ENCODE data around the gene BARX2.

The BARX2 gene

DNA sequence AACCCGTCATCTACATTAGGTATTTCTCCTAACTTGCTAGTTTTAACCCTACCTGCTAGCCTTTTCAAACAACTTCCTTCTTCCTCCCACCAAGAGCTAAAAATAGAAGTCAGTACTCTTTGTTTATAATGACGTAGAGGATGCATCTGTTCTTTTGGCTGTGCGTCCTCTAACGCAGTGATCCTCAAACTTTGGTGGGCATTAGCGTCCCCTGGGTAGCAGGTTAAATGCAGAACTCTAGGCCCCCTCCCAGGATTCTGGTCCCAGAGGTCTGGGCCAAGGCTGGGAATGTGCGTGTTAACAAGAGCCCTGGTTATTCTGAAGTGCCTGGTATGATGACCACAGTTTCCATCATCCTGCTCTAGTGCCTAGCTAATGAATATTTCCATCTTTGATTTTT, 67.6 kb downstream of the BARX2 start:
- no peak for DNase-seq

DNA sequence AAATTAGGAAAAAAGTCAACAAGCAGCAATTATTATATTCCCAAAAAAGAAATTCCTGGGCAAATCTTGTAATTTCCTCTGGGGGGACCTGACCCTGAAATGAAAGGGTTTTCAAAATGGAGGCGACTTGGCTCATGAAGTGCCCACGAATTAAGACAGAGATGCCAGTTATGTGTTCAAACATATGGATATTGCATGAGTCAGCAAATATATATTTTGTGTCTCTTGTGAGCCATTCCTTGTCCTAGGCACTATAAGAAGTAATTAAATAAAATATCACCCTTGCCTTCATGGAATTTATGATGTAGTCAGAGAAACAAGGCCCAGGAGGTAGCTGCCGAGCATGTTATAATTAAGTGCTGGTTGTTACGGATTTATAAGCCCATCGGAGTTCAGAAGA, 68.6 kb downstream of the BARX2 start:
- no peak for DNase-seq

DNA sequence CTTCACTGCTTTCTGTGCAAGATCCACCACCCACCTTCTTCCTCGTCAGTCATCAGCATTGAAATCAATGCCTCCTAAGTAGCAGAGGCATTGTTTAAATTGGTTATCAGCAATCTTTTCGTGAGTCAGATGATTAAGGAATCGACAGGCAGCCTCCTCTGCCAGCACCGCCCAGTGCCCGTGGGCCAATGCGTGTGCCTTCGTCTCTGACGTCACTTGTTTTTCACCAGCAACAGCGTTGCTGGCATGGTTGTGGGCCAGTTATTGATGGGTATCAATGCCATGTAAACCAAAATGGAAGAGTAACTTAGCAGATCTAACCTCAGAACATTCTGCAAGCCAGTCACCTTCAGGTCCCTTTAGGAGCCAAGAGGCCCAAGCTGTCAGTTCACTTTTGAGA, 69.6 kb downstream of the BARX2 start:
- no peak for DNase-seq

DNA sequence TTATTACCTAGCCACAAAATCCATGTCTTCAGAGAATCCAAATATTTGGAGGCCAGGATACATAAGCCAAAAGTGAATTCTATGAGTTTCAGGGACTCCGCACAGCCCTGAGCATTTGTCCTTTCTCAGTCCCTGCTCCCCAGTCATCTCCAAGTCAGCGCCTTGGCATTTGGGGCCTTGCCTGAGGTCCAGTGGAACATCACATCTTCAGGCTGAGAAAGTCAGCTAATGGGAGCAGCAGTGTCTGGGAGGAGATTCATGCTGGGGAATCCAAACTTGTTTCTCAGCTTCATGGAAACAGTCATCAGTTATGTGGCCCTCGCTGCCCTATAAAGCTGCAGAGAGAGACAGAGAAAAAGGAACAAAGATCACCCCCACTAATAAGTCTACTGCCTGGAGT, 70.9 kb downstream of the BARX2 start:
- DNase-seq, result no peak

DNA sequence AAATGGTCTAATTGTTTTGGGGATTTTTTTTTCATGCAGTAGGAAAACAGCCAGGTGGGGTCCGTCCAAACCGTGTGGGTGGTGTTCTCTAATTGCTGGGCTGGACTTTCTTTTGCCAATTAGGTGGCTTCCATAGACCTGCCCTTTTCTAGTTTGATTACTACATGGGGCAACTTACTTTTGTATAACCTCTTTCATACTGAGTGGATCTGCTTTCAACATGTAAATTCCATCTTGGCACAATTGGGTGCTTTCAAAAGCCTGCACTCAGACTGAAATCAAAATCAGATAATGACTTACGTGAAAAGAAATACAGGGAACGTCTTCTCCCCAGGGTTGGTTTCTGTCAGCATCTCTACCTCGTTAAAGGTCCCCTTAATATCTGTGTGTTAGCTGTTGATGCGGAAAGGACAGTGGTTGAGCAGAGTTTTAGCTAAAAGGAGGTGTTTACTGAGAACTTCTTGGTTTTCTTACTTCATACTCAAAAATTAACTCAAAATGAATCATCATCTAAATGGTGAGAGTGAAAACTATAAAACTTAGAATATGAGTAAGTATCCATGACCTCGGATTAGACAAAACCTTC, 72.1 kb downstream of the BARX2 start:
- no peak for DNase-seq

DNA sequence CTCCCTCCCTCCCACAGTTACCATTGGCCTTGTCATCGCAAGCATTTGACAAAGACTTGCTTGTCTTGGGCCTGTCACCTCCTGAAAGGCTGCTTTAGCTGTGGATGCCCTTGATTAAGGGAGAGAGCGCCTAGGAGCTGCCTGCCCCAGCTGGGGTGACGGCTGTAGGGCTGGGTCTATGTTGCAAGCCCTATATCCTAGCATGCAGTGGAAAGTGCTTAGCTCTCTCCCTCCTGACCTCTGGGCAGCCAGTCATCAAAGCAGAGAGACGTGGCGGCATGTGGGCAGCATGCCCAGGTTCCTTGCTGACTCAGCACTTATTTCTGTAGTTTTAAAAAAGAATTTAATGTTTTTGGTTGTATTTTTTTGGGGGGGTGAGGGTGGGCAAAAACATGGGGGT, 75.9 kb downstream of the BARX2 start:
- DNase-seq, result no peak

DNA sequence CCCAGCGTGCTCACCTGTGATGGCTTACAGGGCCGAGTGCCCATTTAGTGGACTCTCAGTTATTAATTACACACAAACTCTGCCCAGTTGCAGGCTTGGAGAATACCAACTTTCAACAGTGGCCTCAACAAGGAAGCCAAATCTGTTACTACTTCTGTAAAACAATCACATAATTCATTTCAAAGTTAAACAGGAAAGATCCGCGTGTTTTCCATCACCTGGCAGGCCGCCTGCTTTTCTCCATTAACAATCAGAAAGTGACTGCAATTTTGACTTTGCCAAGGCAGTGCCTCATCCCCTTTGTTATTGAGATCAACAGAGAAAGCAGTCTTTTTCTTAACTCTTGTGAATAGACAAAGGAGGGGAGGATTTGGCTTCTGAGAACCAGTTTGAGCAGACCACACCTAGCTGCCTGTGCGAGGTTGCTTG, 77.7 kb downstream of the BARX2 start:
- no peak for DNase-seq

DNA sequence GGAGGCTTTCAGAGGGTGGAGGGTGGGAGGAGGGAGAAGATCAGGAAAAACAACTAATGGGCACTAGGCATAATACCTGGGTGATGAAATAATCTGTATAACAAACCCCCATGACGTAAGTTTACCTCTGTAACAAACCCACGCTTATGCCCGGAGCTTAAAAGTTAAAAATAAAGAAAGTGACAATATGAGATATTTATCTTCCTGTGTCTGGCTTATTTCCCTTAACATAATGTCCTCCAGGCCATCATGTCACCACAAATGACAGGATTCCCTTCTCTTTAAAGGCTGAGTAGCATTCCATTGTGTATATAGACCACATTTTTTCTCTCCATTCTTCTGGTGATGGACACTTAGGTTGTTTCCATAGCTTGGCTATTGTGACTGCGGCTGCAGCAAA, 79.5 kb downstream of the BARX2 start:
- no peak for DNase-seq

DNA sequence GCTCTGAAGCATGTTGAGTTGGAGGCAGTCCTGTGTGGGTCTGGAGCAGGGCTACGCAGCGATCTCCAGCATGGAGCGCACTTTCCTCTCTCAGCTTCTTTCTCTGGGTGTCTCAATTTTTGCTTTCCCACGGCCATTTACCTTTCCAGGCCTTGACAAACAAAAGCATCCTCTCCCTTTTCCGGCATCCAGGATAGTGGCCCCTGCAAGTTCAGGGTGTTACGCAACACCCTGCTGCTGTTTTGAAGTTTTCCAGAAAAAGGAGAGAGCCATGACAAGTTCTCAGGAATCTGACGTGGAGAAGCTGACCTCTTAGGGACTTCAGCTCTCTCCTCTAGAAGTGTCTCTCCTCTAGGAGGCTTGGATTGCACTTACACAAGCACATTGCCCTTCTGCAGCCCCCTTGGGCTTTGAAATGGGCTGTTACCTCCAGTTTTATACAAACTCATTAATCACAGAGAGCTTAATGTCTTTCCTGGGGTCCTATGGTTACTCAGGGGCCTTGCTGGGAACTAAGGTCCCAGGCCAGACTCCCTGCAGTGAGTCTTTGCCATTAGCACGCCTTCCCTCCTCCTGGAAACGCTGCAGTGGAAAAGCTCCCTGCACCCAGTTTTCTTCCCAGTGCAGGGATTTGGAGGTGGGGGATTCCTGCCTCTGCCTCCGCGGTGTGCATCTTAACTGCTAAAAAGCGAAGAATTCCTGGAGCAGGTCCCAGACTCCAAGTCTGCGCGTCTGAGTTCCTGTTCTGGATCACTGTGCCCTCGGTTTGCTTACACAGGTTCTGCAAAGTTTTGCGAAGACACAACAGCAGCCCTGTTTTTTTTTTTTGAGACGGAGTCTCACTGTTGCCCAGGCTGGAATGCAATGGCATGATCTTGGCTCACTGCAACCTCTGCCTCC, 80.4 kb downstream of the BARX2 start:
- DNase-seq, result no peak

DNA sequence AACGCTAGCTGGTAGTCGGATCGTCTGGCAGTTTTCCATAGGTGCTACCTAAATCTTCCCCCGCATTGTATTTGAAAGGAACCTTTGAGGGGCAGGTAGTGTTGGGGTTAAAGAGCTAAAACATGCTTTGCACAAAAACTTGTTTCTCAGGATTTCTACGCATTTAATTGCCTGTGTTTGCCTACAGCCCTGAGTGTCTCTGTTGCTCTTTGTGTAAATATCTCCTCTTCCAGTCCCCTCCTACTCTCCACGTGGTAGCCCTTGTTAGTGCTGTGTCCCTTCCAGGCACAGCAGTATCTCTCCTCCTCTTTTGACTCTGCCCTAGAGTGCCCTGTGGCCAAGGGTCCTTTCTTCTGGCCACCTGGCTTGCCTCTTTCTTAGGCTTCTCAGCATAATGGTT, 81.7 kb downstream of the BARX2 start:
- no peak for DNase-seq

DNA sequence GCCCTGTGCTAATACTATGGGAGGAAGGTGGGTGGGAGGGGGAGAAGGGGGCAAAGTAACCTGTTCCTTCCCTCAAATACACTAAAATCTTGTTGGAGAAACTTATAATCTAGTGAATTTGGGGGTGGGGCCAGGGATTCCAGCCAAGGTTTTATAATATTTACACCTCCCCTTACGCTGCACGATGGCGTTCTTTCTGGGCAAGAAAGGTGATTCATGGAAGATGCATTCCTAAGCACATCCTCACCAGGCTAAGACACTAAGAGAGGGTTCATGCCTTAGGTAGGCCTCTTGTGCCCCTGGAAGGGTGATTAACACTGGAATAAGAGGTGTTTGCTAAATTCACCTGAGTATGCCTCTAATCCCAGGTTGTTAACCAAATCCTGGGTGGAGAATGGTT, 82.6 kb downstream of the BARX2 start:
- no peak for DNase-seq

DNA sequence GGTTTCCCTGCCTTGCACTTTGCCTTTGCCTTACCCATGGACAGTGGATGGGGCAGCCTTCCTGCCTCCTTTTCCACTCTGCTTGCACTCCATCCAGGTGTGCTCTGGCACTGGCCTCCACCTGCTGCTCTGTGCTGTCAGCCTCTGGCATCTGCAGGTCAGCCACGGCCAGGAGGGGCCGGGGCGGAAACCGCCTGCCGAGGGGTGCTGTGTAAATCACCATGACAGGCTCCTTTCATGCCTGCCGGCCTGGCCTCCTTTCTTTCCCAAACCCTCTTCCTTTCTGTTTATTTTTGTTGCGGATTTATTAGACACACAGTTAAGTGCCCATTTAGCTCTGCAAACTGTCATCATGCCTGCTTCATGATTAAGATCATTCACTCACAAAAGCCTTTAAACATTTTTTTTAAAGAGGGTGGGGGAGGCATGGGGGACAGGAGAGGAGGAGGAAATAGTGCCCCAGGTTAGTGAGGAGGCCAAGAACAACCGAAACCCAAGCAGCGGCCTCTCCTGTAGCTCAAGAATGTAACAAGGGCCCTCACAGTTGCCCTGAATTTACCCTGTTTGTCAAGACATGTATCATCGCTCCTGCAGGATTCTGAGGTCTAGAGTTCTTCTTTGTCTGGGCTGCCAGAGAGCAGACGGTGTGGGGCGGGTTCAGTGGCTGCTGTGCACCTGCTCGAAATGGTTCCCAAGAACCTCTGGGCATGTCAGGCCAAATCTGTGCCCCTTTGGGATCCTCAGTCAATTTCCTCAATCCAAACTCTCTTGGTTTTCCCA, 83.3 kb downstream of the BARX2 start:
- no peak for DNase-seq

DNA sequence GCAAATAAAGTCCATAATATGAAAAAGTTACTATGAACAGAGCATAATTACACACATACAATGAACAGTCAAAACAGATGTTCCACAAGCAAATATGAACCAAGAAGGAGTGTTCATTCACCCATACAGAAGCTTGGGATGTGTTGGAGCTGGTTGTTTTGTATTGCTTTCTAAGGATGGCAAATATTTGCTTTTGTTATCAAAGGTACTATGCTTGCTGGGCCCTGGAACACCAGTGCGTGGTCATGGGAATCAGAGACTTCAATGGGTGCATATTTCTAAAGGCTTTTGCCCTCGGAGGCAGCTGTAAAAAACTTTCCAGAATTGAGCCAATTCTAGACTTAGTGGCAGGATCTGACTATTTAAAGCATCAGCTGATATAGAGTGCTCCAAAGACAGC, 85.1 kb downstream of the BARX2 start:
- no peak for DNase-seq

DNA sequence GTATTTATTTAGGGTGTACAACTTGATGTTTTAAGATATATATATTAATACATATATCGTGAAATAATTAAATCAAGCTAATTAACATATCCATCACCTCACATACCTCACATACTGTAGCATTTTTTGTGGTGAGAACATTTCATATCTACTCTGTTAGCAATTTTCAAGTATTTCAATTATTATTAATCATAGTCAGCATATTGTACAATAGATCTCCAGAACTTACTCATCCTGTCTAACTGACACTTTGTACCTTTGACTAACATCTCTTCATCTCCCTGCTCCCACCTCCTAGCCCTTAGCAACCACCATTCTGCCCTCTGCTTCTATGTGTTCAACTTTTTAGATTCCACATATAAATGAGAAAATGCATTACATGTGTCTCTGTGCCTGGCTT, 108.4 kb downstream of the BARX2 start:
- no peak for DNase-seq

DNA sequence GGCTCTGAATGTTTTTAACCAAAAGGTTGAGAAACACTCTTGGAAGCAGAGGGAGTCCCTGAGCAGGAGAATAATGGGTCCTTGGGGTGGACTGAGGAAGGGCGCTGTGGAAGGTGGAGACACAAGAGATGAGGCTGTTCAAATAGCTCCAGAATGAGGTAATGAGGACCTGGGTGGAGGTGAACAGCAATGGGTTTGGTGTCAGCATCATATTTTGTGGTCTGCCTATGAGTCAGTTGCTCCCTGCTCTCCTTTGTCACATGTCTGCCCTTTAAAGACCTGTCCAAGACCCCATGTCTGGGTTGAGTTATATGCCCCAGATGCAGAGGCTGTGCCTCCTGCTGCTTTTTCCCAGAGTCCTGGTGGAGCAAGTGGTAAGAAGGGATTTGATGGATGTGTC, 113.6 kb downstream of the BARX2 start:
- no peak for DNase-seq

DNA sequence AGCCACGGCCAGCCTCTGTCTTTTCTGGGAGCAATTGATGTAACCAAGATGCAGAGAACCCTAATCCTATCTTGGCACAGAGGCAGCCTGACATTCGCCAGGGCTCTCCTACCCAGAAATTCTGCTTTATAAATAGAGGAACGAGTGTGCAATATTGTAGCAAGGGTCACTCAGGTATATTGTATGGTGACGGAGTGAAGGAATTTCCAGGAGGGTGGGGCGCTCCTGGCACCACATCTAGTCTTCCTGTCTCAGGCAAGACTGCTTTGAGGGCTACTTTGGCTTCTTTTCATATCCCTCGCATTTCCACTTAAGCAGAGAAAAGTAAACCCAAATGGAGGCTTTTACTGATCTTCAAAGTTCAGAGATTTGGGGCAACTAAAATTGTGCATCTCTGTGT, 114.4 kb downstream of the BARX2 start:
- DNase-seq, result no peak

DNA sequence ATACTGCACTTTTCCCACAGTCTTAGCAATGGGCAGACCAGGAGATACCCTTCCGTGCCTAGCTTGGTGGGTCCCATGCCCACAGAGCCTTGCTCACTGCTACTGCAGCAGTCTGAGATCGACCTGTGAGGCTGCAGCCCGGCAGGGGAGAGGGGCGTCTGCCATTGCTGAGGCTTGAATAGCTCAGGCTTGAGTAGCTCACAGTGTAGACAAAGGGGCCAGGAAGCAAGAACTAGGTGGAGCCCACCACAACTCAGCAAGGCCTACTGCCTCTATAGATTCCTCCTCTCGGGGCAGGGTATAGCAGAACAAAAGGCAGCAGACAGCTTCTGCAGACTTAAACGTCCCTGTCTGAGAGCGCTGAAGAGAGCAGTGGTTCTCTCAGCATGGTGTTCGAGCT, 118.1 kb downstream of the BARX2 start:
- no peak for DNase-seq
